OCI-M1 (cell line): ENCODE results near the gene NAV2.

ENCODE experiments used
- DNase-seq: peaks from one replicate; lab custom pipeline; 2025; lab: John Stamatoyannopoulos, UW

The NAV2 gene

GRCh38 chr11:19775622-19776021, 63.0 kb downstream of the NAV2 start:
- DNase-seq, result no peak

GRCh38 chr11:19777039-19777376, 64.4 kb downstream of the NAV2 start:
- no peak for DNase-seq

- no peak for DNase-seq
Measured at GRCh38 chr11:19777377-19778102, 64.9 kb downstream of the NAV2 start.

- DNase-seq, result no peak
Measured at GRCh38 chr11:19779740-19780139, 67.1 kb downstream of the NAV2 start.

- no peak for DNase-seq
Measured at GRCh38 chr11:19781351-19781750, 68.7 kb downstream of the NAV2 start.

GRCh38 chr11:19785265-19785664, 72.6 kb downstream of the NAV2 start:
- no peak for DNase-seq

- DNase-seq, result no peak
Measured at GRCh38 chr11:19786644-19787043, 74.0 kb downstream of the NAV2 start.

GRCh38 chr11:19788435-19788834, 75.8 kb downstream of the NAV2 start:
- no peak for DNase-seq

GRCh38 chr11:19789245-19789644, 76.6 kb downstream of the NAV2 start:
- no peak for DNase-seq

- DNase-seq, result no peak
Measured at GRCh38 chr11:19789835-19790710, 77.4 kb downstream of the NAV2 start.

GRCh38 chr11:19790831-19791552, 78.4 kb downstream of the NAV2 start:
- DNase-seq, result no peak

- no peak for DNase-seq
Measured at GRCh38 chr11:19792510-19792909, 79.9 kb downstream of the NAV2 start.

- no peak for DNase-seq
Measured at GRCh38 chr11:19793326-19793725, 80.7 kb downstream of the NAV2 start.

- no peak for DNase-seq
Measured at GRCh38 chr11:19794161-19794560, 81.5 kb downstream of the NAV2 start.

- DNase-seq, result no peak
Measured at GRCh38 chr11:19795082-19795481, 82.4 kb downstream of the NAV2 start.

- no peak for DNase-seq
Measured at GRCh38 chr11:19800162-19800561, 87.5 kb downstream of the NAV2 start.

GRCh38 chr11:19800714-19801519, 88.3 kb downstream of the NAV2 start:
- DNase-seq, result no peak

GRCh38 chr11:19802773-19803293, 90.2 kb downstream of the NAV2 start:
- no peak for DNase-seq

GRCh38 chr11:19803506-19803998, 90.9 kb downstream of the NAV2 start:
- DNase-seq, result no peak

GRCh38 chr11:19805376-19805775, 92.7 kb downstream of the NAV2 start:
- no peak for DNase-seq

GRCh38 chr11:19805827-19806226, 93.2 kb downstream of the NAV2 start:
- no peak for DNase-seq

- DNase-seq, result no peak
Measured at GRCh38 chr11:19806251-19806650, 93.6 kb downstream of the NAV2 start.
